ENCODE measurements around the gene METTL25B.
A peak's percentile ranks its signal among the peaks of the same experiment; 100 is the strongest.

Gene METTL25B

GRCh38 chr1:156728599-156729462 is 562 bp downstream of the METTL25B start, which contains the start of gene ISG20L2:
ISG20L2 (minus strand) TSS chr1:156728766; CDS start chr1:156727652, 1,114 bp downstream.
- DNase-seq: peak; percentile 97

GRCh38 chr1:156733989-156734584 is 5.8 kb downstream of the METTL25B start:
- no peak for DNase-seq

GRCh38 chr1:156738407-156738806 is 10.1 kb downstream of the METTL25B start:
- no peak for DNase-seq

GRCh38 chr1:156738916-156739315 is 10.6 kb downstream of the METTL25B start:
- no peak for DNase-seq

GRCh38 chr1:156740237-156740740 is 12.0 kb downstream of the METTL25B start:
- DNase-seq: no peak

GRCh38 chr1:156740741-156741480 is 12.6 kb downstream of the METTL25B start, which contains the start of gene MRPL24:
MRPL24 (minus strand) TSS chr1:156741088; CDS start chr1:156738704, 2,384 bp downstream.
- peak; percentile 99 for DNase-seq

- DNase-seq: no peak
Observed at GRCh38 chr1:156741481-156741983, 13.3 kb downstream of the METTL25B start.

- no peak for DNase-seq
Observed at GRCh38 chr1:156742017-156742416, 13.7 kb downstream of the METTL25B start.

GRCh38 chr1:156742801-156743200 is 14.5 kb downstream of the METTL25B start:
- DNase-seq: no peak

- DNase-seq: no peak
Observed at GRCh38 chr1:156743367-156744302, 15.4 kb downstream of the METTL25B start.

GRCh38 chr1:156744344-156744743 is 16.1 kb downstream of the METTL25B start:
- DNase-seq: no peak

GRCh38 chr1:156744786-156745419 is 16.6 kb downstream of the METTL25B start:
- DNase-seq: no peak

- no peak for DNase-seq
Observed at GRCh38 chr1:156745881-156746280, 17.6 kb downstream of the METTL25B start.

GRCh38 chr1:156746406-156746727 is 18.1 kb downstream of the METTL25B start:
- DNase-seq: peak; percentile 48

GRCh38 chr1:156746728-156747631 is 18.7 kb downstream of the METTL25B start:
- peak; percentile 85 for DNase-seq

GRCh38 chr1:156747742-156748669 is 19.7 kb downstream of the METTL25B start:
- DNase-seq: peak; percentile 27

GRCh38 chr1:156748670-156749418 is 20.6 kb downstream of the METTL25B start:
- DNase-seq: peak; percentile 32

GRCh38 chr1:156749419-156750118 is 21.3 kb downstream of the METTL25B start:
- no peak for DNase-seq
